SKM-1 treated with dmso at 0.1 percent for 144 hours (cell line): ENCODE results near the gene SRPRB.

Source experiments
- DNase-seq: peaks from one replicate; lab custom pipeline; 2025; ENCODE audit not compliant: unreplicated experiment; lab: John Stamatoyannopoulos, UW

Gene SRPRB

DNA sequence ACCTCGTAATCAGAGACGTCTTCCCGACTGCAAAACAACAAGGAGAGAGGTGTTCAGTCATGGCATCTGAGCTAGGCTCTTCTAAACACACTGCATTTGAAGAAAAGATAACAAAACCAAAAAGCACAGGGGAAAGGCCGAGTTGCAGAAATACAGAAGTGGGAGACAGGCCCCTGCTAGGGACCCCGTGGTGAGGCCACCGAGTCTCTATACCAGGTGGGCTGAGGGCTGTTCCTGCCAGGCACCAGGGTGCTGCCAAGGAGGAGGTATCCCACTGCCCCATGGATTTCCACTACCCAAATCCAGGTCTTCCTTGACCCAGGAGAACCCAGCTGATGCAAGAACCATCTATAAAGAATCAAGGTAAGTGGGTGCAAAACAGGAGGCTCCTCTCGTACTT, 59.0 kb downstream of the SRPRB start:
- no peak for DNase-seq

DNA sequence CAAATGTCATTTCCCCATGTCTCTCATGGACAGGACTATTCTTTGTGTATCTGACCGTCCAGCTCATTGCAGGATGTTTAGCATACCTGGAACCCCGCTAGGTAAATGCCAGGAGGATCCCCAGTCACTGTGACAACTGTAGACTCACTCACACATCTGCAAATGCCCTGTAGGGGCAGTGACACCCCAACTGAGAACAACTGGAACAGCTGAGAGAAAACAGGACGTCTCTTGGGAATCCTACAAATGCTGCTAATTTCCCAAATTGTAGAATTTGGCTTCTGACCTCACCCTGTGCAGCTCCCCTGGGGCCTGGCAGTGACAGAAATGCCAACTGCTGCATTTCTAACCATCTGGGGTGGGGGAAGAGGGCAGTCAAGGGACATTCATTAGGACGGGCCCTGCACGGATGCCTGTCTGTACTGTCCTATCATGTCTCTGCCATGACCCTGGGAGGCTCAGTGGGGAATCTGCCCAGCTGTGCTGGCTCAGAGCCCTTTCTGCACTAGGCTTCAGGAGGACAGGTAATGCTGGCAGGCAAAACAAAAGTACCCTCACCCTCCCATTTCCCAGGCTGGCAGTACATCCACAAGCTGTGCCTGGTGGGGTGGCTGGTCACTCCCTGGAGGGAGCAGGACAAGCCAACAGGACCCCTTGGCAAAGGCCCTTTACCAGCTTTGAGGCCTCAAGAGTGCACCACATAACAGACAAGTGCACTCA, 59.7 kb downstream of the SRPRB start:
- no peak for DNase-seq

DNA sequence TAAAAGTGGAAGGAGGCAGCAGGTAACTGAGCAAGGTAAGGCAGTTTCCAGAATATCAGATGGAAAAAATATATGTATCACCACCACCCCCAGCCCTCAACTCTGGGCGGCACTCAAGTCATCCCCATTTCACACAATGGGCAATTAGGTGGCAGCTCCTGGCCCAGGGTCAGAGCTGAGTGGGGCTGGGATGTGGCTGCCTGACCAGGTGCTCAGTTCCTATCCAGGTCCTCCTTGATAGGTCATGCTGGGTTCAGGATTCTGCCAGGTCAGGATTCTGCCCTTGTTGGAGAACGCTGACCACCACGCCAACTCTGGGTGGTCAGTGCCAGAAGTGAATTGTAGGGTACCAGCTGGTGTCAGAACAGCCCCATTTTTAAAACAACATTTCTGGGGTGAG, 60.5 kb downstream of the SRPRB start:
- DNase-seq = no peak

DNA sequence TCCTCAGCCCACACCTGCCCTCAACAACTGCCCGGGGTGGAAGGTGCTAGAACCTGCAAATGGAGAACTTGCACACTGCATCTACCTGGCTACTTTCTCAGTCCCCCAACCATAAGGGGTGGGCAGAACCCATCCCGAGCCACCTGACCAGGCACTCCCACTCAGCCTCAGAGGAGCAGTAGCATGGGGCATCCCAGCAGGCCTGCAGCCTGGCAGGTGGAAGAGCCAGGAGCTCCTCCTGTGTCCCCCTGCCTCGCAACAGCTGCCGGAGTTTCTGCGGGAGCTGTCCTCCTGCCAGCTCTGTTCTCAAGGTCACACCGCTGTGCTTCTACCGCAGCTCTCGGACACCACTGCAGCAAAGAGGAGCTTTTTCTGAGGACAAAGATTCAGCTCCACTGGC, 62.6 kb downstream of the SRPRB start:
- DNase-seq = no peak

DNA sequence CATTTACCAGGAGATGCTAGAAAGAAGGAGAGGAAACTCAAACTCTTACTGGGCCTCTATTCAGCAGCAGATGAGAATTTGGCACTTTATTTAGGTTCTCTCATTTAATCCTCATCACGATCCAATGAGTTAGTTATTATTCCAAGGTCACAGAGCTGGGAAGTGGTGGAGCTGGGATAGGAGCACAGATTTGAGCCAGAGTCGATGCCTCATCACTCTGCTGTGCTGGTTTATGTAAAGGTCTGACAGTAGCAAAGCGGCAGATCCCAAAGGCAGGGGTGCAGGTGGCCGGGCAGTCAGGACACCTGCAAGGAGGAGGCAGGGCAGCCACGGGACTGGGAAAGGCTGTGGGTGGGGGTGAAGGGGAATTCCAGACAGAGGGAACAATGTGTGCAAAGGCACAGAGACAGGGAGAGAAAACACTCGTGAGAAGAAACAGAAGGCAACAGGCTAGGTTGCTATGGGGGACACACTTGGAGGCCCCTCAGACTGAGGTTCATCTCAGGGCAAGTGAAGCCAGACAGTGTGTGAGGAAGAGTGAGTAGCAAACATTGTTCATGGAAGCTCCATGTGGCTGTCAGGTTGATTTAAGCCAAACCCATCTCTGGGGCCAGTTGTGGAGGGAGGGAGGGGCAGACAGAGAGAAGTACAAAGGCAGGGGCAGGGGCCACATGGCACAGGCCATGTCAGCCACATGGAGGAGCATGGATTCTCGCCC, 63.3 kb downstream of the SRPRB start:
- no peak for DNase-seq

DNA sequence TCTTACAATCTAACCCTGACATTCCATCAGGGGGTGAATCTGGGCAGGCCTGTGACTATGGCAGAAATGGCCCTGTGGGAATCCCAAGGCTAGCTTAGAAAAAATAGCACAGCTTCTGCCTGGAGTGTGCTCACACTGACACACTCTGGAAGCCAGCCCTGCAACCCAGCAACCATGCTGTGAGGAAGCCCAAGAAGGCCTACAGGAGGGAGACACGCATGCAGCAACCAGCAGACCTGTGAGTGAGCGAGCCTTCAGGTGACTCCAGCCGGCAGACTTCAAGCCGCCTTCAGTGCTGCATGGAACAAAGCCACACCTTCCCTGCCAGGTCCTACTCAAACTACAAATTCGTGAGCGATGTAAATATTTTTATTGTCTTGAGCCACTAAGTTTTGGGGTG, 64.0 kb downstream of the SRPRB start:
- DNase-seq = no peak

DNA sequence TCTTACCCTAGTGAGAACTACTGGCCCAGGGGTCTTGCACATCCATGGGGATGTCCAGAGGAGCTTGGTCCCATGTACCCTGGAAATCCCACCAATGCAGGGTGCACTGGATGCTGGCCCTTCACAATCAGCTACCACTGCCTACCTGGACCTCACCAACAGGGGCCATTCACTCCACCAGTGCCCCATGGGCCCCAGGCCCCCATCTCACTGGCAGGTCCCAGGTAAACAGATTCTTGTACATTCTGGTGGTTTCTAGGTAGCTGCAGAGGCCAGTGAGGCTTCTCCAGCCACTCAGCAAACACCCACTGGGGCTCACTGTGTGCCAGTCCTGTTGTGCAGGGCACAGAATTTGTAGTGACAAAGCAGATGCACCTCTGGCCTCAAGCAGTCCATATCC, 65.2 kb downstream of the SRPRB start:
- DNase-seq = no peak
